Stimulated activated CD4-positive, alpha-beta T cell treated with anti-CD3 and anti-CD28 coated beads, Interleukin-12 subunit alpha, Interleukin-12 subunit beta, amount 100 ng/mL, for 24 hours (primary cell): ENCODE data around the gene SPINT2.
"Not testable (repeated sequence)": the region's sequence is repeated elsewhere in the genome, so short reads cannot be mapped to it uniquely, and the experiment has no call there.

ENCODE experiments used
- DNase-seq, 2 experiments: peaks; one replicate each; pipeline ENCODE4 v3.0.0-alpha.2; 2020; ENCODE audit warnings: low read depth in 2 of 2

The SPINT2 gene, protein sequence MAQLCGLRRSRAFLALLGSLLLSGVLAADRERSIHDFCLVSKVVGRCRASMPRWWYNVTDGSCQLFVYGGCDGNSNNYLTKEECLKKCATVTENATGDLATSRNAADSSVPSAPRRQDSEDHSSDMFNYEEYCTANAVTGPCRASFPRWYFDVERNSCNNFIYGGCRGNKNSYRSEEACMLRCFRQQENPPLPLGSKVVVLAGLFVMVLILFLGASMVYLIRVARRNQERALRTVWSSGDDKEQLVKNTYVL

DNA sequence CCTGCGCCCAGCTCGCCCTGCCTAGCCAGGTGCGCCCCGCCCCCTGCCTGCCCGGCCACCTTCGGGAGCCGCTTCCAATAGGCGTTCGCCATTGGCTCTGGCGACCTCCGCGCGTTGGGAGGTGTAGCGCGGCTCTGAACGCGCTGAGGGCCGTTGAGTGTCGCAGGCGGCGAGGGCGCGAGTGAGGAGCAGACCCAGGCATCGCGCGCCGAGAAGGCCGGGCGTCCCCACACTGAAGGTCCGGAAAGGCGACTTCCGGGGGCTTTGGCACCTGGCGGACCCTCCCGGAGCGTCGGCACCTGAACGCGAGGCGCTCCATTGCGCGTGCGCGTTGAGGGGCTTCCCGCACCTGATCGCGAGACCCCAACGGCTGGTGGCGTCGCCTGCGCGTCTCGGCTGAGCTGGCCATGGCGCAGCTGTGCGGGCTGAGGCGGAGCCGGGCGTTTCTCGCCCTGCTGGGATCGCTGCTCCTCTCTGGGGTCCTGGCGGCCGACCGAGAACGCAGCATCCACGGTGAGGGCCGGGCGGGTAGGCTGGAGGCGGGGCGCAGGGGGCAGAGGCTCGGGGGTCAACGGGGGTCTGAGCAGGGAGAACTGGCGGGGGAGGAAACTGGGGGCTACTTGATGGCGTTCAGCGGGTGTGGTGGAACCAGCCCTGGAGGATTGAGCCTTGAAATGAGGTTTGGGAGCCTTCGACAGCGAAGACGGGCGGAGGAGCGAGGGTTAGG, at the start of gene SPINT2:
TSS of gene SPINT2 (plus strand) at position 88 of the 727 bp plus-strand sequence. CDS start at position 408, 320 bp downstream.
- DNase-seq: peak in 1 of 2 experiments; percentile 18

DNA sequence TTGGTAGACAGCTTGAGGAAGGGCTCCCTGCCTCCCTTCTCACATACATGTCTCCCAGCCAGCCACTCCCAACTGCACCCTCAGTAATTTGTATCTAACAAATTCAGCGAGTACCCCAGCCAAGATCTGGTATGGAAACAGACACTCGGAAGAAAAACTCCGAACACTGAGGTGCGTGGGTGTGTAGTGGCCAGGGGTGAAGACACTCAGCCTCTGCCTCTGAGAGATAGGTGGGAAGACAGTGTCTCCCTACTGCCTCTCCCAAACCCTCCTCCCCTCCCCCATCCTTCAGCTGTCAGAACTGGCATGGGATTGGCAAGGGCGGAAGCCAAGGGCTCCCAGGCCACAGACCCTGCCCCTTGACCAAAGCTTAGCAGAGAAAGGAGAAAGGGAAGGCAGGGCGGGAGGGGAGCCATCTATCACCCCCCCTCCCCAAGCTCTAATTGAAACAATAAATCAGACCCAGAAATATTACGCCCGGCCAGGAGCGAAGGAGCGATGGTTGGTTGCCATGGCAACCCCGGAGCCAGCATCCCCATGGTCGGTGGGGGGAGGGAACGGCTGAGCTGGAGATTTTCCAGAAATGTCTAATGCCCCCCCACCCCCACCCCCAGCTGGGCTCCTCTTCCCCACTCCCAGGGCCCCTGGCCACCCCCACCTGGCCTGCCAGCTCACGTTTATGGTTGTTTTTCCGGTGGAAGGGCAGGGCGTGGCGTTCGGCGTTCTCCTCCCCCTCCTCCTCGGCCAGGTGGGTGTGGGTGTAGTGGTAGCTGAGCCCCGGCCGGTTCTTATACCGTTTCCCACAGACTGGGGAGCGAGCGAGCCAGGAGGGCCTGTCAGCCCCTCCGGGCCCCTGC, 47.4 kb upstream of the SPINT2 start:
- DNase-seq: no peak

DNA sequence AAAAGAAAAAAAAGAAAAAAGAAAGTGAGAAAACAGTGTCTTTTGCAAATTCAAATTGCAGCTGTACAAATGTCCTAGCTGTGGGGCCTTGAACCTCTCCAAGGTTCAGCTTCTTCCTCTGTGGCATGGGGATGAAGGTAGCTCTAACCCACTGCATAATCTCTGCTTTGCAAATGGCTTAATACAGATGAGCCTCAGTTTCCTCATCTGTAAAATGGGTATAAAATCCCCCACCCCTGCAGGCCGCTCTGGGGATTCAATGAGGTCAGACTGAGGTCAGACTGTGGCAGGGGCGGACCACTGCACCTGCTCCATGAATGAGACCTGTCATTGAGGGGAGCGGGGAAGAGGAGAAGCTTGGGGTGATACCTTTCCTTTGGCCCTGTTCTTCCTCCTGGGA, 46.2 kb upstream of the SPINT2 start:
- no peak for DNase-seq

DNA sequence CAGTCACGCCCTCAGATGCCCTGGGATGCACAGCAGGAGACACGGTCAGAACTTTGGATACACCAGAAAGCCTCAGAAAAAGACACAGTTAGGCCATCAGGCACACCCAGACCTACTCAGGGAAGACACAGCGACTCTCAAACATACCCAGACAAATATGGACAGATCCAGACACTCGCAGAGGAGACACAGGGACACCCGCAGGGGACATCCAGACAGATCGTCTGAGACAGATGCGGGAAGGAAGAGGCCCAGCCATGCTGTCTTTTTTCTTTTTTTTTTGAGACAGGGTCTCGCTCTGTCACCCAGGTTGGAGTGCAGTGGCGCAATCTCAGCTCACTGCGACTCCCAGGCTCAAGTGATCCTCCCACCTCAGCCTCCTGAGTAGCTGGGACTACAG, 45.2 kb upstream of the SPINT2 start:
- DNase-seq: no peak

DNA sequence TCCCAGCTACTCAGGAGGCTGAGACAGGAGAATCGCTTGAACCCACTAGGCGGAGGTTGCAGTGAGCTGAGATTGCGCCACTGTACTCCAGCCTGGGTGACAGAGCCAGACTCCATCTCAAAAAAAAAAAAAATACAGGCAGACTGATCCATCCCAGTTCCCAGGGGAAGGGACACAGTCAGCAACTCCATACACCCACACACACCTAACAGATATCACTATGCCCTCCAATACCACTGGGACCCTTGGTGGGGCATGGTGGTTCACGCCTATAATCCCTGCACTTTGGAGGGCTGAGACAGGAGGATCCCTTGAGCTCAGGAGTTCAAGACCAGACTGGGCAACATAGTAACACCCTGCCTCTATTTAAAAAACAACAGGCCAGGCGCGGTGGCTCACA, 43.0 kb upstream of the SPINT2 start:
- DNase-seq: no peak

DNA sequence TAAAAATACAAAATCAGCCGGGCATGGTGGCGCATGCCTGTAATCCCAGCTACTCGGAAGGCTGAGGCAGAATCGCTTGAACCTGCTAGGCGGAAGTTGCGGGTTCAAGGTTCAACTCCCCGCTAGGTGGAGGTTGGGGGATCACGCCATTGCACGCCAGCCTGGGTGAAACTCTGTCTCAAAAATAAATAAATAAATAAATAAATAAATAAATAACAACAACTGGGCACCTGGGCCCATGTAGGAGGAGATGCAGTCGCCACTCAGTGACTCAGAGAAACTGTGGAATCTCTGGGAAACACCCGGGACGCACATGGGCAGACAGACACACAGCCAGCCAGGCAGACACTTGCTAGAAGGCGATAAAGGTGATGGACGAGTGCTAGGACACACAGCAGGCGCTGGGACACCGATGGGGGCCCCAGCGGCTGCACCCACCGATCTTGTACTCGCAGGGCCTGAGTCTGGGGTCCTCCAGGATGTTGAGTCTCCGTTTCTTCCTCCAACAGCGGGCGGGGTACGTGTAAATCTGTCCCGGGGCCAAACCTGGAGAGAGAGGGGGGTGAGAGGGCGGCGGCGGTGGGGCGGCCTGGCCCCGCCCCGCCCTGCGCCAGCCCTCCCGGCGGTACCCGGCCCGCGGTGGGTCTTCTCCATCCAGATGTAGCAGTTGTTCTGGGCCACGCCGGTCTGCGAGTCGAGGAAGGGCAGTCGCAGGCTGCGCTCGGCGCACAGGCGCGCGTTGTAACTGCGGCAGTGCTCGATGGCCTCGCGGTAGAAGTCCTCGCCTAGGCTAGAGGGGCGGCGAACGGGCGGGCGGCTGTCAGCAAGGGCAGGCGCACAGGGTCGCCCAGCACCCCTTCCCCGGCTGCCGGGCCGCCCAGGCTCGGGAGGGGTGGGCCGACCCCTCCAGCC, 42.2 kb upstream of the SPINT2 start:
- DNase-seq: no peak

DNA sequence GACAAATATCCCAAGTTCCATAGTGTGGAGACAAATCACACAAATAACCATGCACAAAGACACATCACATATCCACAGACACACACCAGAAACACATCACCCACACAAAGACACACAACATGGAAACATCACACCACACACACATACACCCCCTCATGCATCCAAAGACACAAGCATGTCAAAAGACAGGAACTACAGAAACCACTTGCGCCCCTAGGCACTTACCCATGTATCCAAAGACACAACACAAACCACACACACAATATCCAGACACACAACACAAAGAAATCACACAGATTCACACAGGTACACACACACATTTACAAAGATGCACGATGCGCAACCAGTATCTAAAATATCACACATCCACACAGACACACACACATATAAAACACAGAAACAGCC, 41.3 kb upstream of the SPINT2 start:
- DNase-seq: no peak

DNA sequence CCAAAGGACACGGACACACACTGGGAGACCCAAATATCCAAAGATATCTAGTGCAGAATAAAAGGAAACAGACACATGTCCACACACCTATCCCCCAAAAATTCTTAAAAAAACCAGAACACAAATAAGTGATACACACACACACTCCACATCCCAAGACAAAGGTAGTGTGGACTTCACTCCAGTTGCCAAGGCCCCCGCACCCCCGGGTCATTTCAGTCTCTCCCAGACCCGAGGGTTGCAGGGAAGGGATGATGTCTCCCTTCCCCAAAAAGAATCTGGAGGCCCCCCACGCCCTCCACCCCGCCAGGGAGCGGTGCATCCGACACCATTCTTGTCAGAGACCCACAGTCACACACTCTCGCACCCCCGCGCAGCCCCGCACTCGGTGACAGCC, 40.8 kb upstream of the SPINT2 start:
- no peak for DNase-seq

DNA sequence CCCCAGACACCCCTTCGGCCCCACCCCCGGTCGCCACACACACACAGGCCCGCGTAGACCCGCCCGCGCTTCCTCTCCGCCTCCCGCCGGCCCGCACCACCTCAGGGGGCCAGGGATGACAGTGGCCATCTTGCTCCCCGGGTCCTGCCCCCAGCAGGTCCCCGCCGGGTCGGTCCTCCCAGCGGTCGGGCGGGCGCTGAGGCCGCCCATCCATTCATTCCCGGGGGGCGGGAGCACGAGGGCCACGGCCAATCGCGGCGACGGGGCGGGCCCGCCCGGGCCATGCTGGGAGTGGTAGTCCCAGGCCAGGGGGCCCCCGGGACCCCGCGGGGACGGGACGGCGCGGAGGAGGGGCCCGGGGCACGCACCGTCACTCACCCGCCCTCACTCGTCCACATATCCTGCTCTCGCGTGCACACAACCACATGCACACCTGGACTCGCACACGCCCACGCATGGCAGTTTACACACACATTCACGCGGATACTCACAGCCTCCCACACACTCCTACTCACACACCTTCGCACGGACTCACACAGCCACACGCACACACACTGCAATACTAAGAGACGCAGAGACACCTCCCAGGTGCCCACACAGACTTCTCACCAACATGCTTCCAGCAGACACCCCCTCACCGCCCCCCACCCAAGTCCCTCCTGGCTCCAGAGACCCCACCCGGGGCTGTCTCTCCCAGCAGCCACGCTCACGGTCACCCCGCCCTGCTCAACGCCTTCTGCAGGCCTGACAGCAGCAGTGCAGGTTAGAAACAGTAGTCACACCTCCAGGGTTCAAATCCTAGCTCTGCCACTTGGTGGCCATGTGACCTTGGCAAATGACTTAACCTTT, 40.1 kb upstream of the SPINT2 start, which contains the start of gene DPF1:
TSS of gene DPF1 (minus strand) at position 209 of the 849 bp plus-strand sequence. CDS start at position 129, 80 bp downstream.
- DNase-seq: peak; percentile 17 to 50

DNA sequence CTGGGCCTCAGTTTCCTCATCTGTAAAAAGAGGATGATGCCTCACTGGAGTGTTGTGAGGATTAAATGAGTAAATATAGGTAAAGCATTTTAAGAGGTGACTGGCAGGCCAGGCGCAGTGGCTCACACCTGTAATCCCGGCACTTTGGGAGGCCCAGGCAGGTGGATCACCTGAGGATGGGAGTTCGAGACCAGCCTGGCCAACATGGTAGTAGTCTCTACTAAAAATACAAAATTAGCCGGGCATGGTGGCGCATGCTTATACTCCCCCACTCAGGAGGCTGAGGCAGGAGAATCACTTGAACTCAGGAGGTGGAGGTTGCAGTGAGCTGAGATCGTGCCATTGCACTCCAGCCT, 39.5 kb upstream of the SPINT2 start:
- not testable (repeated sequence) for DNase-seq

DNA sequence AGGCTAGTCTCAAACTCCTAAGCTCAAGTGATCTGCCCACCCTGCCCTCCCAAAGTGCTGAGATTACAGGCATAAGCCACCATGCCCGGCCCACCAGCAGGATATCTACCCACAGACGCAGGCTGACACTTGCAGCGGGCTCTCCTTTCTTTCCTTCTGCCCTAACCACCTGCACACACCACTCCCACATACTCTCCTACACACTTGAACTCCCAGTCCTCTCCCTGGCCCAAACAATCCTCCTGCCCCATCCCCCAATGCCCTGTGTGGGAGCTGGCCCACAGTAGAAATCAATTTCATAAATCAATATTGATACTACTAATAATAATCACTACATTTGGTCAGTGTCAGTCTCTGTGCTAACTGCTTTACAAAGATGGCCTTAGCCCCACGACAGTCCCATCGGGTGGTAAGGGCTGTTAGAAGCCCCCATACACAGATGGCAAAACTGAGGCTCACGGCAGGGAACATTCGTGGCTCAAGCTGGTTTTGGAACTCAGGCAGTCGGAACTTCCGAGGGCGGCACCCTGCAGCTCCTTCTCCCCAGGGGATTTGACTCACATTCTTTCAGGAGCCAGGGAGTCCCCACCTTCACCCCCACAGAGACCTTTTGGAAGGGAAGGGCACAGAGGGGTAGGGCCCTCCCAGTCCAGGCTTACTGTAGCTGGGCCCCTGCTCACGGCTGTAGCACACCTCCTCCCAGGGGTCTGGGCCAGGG, 36.9 kb upstream of the SPINT2 start:
- no peak for DNase-seq

DNA sequence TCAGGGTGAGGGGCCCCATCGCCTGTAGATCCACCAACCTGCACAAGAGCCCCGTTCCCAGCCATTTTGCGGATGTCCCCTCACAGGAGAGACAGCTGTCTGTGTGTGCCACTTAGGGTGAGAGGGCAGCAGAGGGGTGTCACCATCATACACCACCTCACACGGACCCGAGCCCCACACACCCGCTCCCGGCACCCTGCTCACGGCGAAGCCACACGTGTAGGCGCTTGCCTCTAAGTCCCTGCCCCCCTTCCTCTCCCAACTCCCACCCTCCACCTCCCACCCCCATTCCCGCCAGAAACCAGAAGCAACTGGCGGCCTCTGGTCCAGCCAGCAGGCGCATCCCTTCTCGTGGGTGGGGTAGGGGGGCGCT, 36.4 kb upstream of the SPINT2 start:
- DNase-seq: no peak

DNA sequence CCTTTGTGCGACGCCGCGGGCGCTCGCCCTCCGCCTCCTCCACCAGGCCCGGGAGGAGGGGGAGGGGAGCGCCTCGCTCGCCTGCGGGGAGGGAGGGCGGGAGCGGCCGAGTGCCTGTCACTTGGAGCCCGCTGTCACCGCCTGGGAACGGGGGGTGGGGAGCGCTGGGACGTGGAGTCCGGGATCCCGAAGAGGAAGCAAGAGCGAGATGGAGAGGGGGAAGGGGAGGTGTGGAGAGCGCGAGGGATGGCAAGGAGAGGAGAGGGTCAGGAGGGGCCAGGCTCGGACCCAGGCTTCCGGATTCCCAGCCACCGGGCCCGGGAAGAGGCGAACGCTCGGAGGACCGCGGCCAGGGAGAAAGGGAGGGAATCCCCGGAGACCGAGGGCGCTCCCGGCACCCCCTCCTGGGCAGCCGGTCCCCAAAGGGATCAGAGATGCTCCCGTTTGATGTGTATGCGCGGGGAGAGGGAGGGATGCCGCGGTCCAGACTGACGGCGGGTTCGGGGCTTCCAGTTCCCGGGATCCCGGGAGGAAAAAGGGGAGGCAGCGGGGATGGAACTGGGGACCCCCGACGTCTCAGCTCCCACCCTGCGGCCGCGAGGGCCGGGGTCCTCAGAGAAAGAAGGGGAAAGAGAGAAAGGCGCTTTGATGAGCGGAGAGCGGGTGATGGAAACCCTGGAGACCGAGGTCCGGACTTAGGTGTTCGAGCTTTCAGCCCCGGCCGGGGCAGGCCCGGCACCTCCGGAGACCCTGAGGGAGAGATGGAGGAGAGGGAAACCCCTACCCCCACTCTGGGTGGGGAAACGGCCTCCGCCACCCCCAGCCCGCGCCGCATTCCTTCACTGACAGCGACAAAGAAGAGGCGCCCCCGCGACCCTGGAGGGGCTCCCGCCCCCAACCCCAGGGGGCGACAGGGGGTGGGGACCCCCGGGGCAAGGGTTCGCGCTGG, 35.6 kb upstream of the SPINT2 start:
- no peak for DNase-seq

DNA sequence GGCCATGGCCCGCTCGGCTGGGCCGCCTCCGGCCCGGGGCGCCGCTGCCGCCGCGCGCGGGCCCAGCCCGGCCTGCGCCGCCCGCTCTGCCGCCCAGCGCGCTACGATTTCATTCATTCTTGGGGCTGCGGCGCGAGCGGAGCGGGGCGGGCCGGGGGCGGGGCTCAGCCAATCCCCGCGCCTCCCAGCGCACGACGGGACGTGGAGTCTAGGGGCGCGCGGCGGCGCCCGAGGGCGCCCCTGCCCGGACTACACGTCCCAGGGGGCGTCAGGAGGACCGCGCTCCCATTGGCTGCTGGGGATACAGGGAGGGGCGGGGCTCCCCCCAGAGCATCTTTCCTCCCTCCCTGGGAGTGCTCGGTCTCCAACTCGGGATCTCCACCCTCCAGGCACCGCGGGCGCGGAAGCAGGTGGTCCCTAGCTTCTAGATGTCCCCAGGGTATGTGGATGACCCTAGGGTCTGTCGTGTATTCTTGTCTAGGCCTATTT, 34.7 kb upstream of the SPINT2 start:
- peak; percentile 55 to 70 for DNase-seq

DNA sequence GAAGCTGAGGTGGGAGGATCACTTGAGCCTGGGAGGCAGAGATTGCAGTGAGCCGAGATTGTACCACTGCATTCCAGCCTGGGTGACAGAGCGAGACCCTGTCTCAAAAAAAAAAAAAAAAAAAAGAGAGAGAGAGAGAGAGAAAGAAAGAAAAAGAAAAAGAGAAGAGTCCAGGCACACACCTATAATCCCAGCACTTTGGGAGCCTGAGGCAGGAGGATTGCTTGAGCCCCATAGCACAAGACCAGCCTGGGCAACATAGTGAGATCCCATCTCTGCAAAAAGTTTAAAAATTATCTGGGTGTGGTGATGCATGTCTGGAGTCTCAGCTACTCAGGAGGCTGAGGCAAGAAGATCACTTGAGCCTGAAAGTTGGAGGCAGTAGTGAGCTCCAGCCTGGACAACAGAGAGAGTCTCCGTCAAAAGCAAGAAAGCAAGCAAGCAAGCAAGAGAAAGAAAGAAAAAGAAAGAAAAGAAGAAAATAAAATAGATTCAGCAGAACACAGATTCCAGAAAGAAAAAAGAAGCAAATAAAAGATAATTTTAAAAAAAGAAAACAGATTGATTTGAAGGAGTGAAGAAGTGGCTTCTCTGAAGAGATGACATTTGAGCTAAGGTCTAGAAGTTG, 33.8 kb upstream of the SPINT2 start:
- DNase-seq: not testable (repeated sequence)

DNA sequence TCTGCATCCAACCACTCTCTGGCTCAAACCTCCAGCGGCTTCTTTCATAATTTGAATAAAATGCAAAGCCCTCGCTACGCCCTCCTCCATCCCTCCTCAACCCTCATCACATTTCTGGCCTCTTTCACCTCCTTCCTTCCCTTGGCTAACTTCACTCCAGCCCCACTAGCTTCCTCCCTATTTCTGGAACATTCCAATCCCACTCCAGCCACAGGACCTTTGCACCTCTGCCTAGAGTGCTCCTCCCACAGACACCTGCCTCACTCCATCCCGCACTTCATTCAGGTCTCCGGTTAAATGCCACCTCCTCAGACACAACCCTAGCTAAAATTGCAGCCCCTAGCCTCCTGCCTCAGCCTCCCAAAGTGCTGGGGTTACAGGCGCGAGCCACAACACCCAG, 32.5 kb upstream of the SPINT2 start:
- no peak for DNase-seq

DNA sequence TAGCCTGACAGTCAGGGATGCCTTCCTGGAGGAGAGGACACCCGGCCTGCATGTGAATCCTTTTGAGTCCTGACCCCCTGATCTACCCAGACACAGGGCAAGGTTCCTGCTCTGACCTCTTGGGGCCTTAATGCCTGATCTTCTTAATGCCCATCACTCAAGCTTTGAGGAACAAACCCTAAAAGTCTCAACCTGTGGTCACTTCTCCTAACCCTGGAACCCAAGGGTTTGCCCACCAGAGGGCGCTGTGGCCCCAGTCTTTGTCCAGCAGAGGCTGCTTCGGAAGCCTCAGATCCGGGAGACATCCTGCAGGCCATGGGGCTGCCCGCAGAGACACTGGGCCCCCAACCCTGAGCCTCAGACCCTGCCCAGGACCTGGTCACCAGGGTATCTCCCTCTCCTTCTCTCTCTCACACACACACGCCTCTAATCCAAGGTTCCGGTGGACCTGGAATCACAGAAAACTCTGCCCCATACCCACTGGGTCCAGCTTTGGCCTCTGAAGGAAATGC, 30.6 kb upstream of the SPINT2 start:
- peak; percentile 57 to 83 for DNase-seq

DNA sequence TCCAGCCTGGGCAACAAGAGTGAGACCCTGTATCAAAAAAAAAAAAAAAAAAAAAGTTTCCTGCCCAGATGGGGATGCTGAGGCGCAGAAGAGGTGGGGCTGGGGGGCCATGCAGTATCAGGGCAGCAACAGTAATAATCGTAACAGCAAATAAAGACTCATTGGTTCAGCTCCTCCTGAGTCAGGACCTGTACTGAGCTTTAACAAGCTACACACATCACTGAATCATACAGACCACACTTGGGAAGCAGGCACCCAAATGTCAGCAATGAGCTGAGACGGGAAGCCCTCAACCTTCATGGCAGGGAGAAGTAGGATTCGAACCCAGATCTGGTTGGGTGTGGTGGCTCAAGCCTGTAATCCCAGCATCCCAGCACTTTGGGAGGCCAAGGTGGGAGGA, 29.8 kb upstream of the SPINT2 start:
- no peak for DNase-seq
